Neural progenitor cell (in vitro differentiated cells): Measurements from ENCODE around the gene LRP1B. TPM values are rescaled to one million over a fixed set of nuclear protein-coding genes. Genes with fewer than 3 reads are reported as not detected.
A peak's percentile ranks its signal among the peaks of the same experiment; 100 is the strongest.

Experiments used
- DNase-seq: peaks from one replicate; pipeline ENCODE4 v3.0.0-alpha.2; 2016; ENCODE audit warnings: low spot score
- H2AFZ ChIP-seq: fragments of 200-600 bp; sonication (generic); replicated peaks from 2 replicates; pipeline ENCODE4 v1.6.1; 2016; ENCODE audit warnings: antibody characterized with exemption
- H3F3A ChIP-seq: fragments of 200-600 bp; sonication (generic); 2 replicates; pipeline ENCODE4 v1.6.1; 2016; ENCODE audit warnings: antibody characterized with exemption, low read depth
- H3K27ac ChIP-seq: fragments of 200-600 bp; sonication (generic); 2 replicates; pipeline ENCODE4 v1.5.1; 2016; ENCODE audit warnings: mild to moderate bottlenecking
- H3K27me3 ChIP-seq: fragments of 200-600 bp; sonication (generic); 2 replicates; pipeline ENCODE4 v1.6.1; 2016; ENCODE audit warnings: mild to moderate bottlenecking, moderate library complexity
- H3K36me3 ChIP-seq: fragments of 200-600 bp; sonication (generic); 2 replicates; pipeline ENCODE4 v1.5.1; 2016
- H3K4me1 ChIP-seq: fragments of 200-600 bp; sonication (generic); 2 replicates; pipeline ENCODE4 v1.6.1; 2016; ENCODE audit warnings: mixed run types
- H3K4me2 ChIP-seq: fragments of 200-600 bp; sonication (generic); 2 replicates; pipeline ENCODE4 v1.6.1; 2016
- H3K4me3 ChIP-seq: fragments of 200-600 bp; sonication (generic); 2 replicates; pipeline ENCODE4 v1.5.1; 2016
- H3K79me2 ChIP-seq: fragments of 200-600 bp; sonication (generic); 2 replicates; pipeline ENCODE4 v1.6.1; 2016; ENCODE audit warnings: low read depth
- H3K9ac ChIP-seq: fragments of 200-600 bp; sonication (generic); 2 replicates; pipeline ENCODE4 v1.6.1; 2016
- H3K9me3 ChIP-seq: fragments of 200-600 bp; sonication (generic); 2 replicates; pipeline ENCODE4 v1.5.1; 2016; ENCODE audit warnings: low read depth
- H4K20me1 ChIP-seq: fragments of 200-600 bp; sonication (generic); 2 replicates; pipeline ENCODE4 v1.6.1; 2016; ENCODE audit warnings: low read depth
- H3K27ac Mint-ChIP-seq: 3 replicates; pipeline ENCODE4 v1.8.0; 2021; ENCODE audit warnings: mixed read lengths
- H3K27me3 Mint-ChIP-seq: 2 replicates; pipeline ENCODE4 v1.8.0; 2022; ENCODE audit warnings: low read depth, mild to moderate bottlenecking, inconsistent platforms, moderate library complexity, mixed read lengths; ENCODE audit not compliant: insufficient read depth
- H3K36me3 Mint-ChIP-seq: 3 replicates; pipeline ENCODE4 v1.8.0; 2021; ENCODE audit warnings: mixed read lengths
- H3K4me1 Mint-ChIP-seq: 3 replicates; pipeline ENCODE4 v1.8.0; 2021; ENCODE audit warnings: mixed read lengths
- H3K4me3 Mint-ChIP-seq: 3 replicates; pipeline ENCODE4 v1.8.0; 2021; ENCODE audit warnings: mild to moderate bottlenecking, moderate library complexity, mixed read lengths
- H3K9me3 Mint-ChIP-seq: 3 replicates; pipeline ENCODE4 v1.8.0; 2020; ENCODE audit warnings: mixed read lengths
- EZH2 ChIP-seq: fragments of 200-600 bp; sonication (generic); IDR thresholded peaks from 2 replicates; pipeline ENCODE4 v1.6.1; 2017; ENCODE audit warnings: antibody characterized with exemption, mild to moderate bottlenecking, moderate library complexity
- EZH2phosphoT487 ChIP-seq: fragments of 200-600 bp; sonication (generic); IDR thresholded peaks from 2 replicates; pipeline ENCODE4 v1.6.1; 2017; ENCODE audit warnings: antibody characterized with exemption
- total RNA-seq: library from RNA; depleted of rRNA; stranded (reverse); fragments of >200 nt; gene quantifications from 2 replicates; pipeline ENCODE4 v1.2.3, GENCODE V29; 2015; ENCODE audit warnings: low replicate concordance
- TF ChIP-seq, protein P1 (sequence below): fragments of 200-600 bp; sonication (generic); IDR thresholded peaks from 2 replicates; pipeline ENCODE4 v1.5.1; 2017; ENCODE audit warnings: antibody characterized with exemption, mild to moderate bottlenecking

LRP1B gene
- total RNA-seq, 1 donor from 2014 or later = not detected

DNA sequence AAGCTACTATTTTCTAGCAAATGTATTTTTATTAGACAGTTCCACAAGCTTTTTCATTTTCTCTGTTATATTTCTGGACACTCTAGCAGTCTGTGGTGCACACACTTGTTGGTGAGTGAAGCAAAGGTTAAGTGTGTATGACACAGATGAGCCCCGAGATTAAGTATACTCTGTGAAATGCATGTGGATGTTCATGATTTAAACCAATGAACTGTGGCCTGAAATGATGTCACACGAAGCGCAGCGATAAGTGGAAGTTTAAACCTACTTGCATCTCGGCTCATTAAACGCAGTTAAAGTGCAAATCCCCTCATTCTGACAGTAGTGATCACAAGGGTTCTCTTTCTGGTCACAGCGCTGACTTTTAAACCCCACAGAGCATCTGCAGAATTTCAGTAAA, 1861.8 kb downstream of the LRP1B start:
- H3K27ac Mint-ChIP-seq = no peak overlapping the region
- Histone ChIP-seq H3K9me3 (no peaks in the 10 kb centered on the region), H3K79me2 (no peaks in the 10 kb centered on the region)

DNA sequence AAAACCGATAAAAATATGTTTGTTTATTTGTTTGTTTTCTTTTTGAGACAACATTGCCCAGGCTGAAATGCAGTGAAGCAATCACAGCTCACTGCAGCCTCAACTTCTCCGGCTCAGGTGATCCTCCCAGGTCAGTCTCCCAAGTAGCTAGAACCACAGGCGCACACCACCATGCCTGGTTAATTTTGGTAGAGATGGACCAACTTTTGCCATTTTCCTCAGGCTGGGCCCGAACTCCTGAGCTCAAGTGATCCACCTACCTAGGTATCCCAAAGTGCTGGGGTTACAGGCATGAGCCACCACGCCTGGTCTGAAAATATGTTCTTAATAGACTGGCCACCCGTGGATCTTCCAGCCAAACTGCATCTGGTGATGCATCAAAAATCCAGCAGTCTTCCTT, 1867.9 kb downstream of the LRP1B start:
- Mint-ChIP-seq H3K27ac (no peak overlapping the region), H3K9me3 (no peaks in the 10 kb centered on the region)
- H3K4me2 ChIP-seq = no peak overlapping the region

More for the DNA sequence above, 1861.8 kb downstream of the LRP1B start:
- no peak overlapping the region for H3K4me3 Mint-ChIP-seq
- H3K4me3 ChIP-seq = no peak overlapping the region
- DNase-seq = peak; percentile 7
- H2AFZ ChIP-seq = no peak overlapping the region
- no peaks in the 10 kb centered on the region for H3K4me1 ChIP-seq
- no peak overlapping the region for H3K4me2 ChIP-seq
- no peaks in the 10 kb centered on the region for H3K27me3 Mint-ChIP-seq
- no peaks in the 10 kb centered on the region for H3F3A ChIP-seq
- TF ChIP-seq EZH2 (no peak), EZH2phosphoT487 (no peak)
- TF ChIP-seq, protein P1, sequence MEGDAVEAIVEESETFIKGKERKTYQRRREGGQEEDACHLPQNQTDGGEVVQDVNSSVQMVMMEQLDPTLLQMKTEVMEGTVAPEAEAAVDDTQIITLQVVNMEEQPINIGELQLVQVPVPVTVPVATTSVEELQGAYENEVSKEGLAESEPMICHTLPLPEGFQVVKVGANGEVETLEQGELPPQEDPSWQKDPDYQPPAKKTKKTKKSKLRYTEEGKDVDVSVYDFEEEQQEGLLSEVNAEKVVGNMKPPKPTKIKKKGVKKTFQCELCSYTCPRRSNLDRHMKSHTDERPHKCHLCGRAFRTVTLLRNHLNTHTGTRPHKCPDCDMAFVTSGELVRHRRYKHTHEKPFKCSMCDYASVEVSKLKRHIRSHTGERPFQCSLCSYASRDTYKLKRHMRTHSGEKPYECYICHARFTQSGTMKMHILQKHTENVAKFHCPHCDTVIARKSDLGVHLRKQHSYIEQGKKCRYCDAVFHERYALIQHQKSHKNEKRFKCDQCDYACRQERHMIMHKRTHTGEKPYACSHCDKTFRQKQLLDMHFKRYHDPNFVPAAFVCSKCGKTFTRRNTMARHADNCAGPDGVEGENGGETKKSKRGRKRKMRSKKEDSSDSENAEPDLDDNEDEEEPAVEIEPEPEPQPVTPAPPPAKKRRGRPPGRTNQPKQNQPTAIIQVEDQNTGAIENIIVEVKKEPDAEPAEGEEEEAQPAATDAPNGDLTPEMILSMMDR = no peak
- no peak overlapping the region for H3K9ac ChIP-seq
- no peaks in the 10 kb centered on the region for H3K36me3 Mint-ChIP-seq
- no peaks in the 10 kb centered on the region for H3K4me1 Mint-ChIP-seq
- H4K20me1 ChIP-seq = no peaks in the 10 kb centered on the region
- no peaks in the 10 kb centered on the region for H3K9me3 Mint-ChIP-seq
- H3K27ac ChIP-seq = no peak overlapping the region
- H3K36me3 ChIP-seq = no peaks in the 10 kb centered on the region
- no peaks in the 10 kb centered on the region for H3K27me3 ChIP-seq

DNA sequence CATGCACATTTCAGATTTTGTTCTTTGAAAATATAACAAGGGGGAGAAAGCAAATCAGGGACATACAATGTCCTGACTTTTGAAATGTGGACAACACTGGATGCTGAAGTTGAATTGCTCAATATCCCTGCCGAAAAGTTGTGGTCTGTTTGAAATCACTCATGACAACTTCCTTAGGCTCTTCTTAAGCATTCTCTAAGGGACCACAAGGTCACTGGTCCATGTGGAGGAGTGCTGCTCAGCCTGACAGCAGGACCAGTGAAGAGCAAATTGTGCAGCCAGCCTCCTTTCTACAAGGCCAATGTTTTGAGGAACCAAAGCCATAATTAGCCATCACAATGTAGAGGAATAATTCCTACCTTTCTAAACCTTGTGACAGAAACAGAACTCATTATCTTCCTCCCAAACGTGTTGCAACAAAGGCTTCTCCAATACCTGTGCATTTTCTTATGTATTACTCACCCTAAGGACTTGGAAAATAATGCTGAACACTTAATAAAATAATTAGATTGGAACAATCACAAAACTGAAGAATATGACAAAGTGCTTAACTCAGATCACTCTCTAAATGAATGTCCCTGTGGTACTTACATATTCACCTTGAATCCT, 1873.0 kb downstream of the LRP1B start:
- Mint-ChIP-seq H3K4me3 (no peak overlapping the region), H3K4me1 (no peaks in the 10 kb centered on the region), H3K27me3 (no peaks in the 10 kb centered on the region), H3K36me3 (no peaks in the 10 kb centered on the region), H3K27ac (no peak overlapping the region), H3K9me3 (no peaks in the 10 kb centered on the region)
- TF ChIP-seq EZH2phosphoT487 (no peak), EZH2 (no peak)
- TF ChIP-seq, protein P1 = no peak
- Histone ChIP-seq H2AFZ (no peak overlapping the region), H3K4me2 (no peak overlapping the region), H3K9ac (no peak overlapping the region), H3K9me3 (no peaks in the 10 kb centered on the region), H3K27ac (no peak overlapping the region), H3F3A (no peaks in the 10 kb centered on the region), H3K27me3 (no peaks in the 10 kb centered on the region), H3K79me2 (no peaks in the 10 kb centered on the region), H3K4me1 (no peaks in the 10 kb centered on the region), H3K36me3 (no peaks in the 10 kb centered on the region), H4K20me1 (no peaks in the 10 kb centered on the region), H3K4me3 (no peak overlapping the region)
- DNase-seq = no peak

More for the DNA sequence above, 1867.9 kb downstream of the LRP1B start:
- no peaks in the 10 kb centered on the region for H3K79me2 ChIP-seq
- Mint-ChIP-seq H3K36me3 (no peaks in the 10 kb centered on the region), H3K4me3 (no peak overlapping the region), H3K4me1 (no peaks in the 10 kb centered on the region), H3K27me3 (no peaks in the 10 kb centered on the region)
- TF ChIP-seq EZH2 (no peak), EZH2phosphoT487 (no peak)
- TF ChIP-seq, protein P1 = no peak
- H3K9me3 ChIP-seq = no peaks in the 10 kb centered on the region
- no peaks in the 10 kb centered on the region for H3F3A ChIP-seq
- H3K9ac ChIP-seq = no peak overlapping the region
- H4K20me1 ChIP-seq = no peaks in the 10 kb centered on the region
- no peak overlapping the region for H3K4me3 ChIP-seq
- DNase-seq = no peak
- no peak overlapping the region for H2AFZ ChIP-seq
- no peaks in the 10 kb centered on the region for H3K36me3 ChIP-seq
- no peaks in the 10 kb centered on the region for H3K4me1 ChIP-seq
- no peaks in the 10 kb centered on the region for H3K27me3 ChIP-seq
- H3K27ac ChIP-seq = no peak overlapping the region
